HG02852 (cell line): ENCODE data around the gene FXYD1.
"Not testable (repeated sequence)": the region's sequence is repeated elsewhere in the genome, so short reads cannot be mapped to it uniquely, and the experiment has no call there.

Experiments
- ATAC-seq: cut with Tn5 transposase; IDR thresholded peaks from one replicate; pipeline ENCODE4 v1.9.1; 2021; ENCODE audit warnings: mild to moderate bottlenecking, moderate library complexity; ENCODE audit not compliant: unreplicated experiment

The FXYD1 gene

GRCh38 chr19:35124098-35125060 lies 14.2 kb upstream of the FXYD1 start:
- no peak for ATAC-seq

GRCh38 chr19:35125270-35125717 lies 13.3 kb upstream of the FXYD1 start:
- ATAC-seq: no peak

GRCh38 chr19:35125749-35126623 lies 12.6 kb upstream of the FXYD1 start:
- no peak for ATAC-seq

GRCh38 chr19:35126624-35126959 lies 12.0 kb upstream of the FXYD1 start:
- no peak for ATAC-seq

- no peak for ATAC-seq
Observed at GRCh38 chr19:35127871-35128270, 10.8 kb upstream of the FXYD1 start.

GRCh38 chr19:35128398-35129057 lies 10.1 kb upstream of the FXYD1 start:
- ATAC-seq: no peak

GRCh38 chr19:35129724-35130274 lies 8.8 kb upstream of the FXYD1 start:
- ATAC-seq: not testable (repeated sequence)

GRCh38 chr19:35130761-35131720 lies 7.6 kb upstream of the FXYD1 start:
- no peak for ATAC-seq

- no peak for ATAC-seq
Observed at GRCh38 chr19:35132254-35132653, 6.4 kb upstream of the FXYD1 start.

GRCh38 chr19:35133826-35134225 lies 4.8 kb upstream of the FXYD1 start:
- no peak for ATAC-seq

GRCh38 chr19:35134601-35135242 lies 3.9 kb upstream of the FXYD1 start, which contains the start of gene LGI4:
TSS of gene LGI4 (minus strand) at chr19:35135059. CDS start at chr19:35134680, 379 bp downstream.
- ATAC-seq: no peak

GRCh38 chr19:35135389-35135909 lies 3.2 kb upstream of the FXYD1 start:
- ATAC-seq: no peak

- ATAC-seq: no peak
Observed at GRCh38 chr19:35136231-35136630, 2.4 kb upstream of the FXYD1 start.

- no peak for ATAC-seq
Observed at GRCh38 chr19:35136977-35137702, 1.5 kb upstream of the FXYD1 start.

GRCh38 chr19:35140207-35140961 lies 1.8 kb downstream of the FXYD1 start:
- no peak for ATAC-seq

- ATAC-seq: peak; percentile 69
Observed at GRCh38 chr19:35140962-35141836, 2.6 kb downstream of the FXYD1 start.
